ENCODE results near the gene BRINP3.

- TF ChIP-seq CTCF (IDR thresholded peaks at IDR 0.05 in 4 of 5, conservative IDR thresholded peaks at IDR 0.05 in 1 of 5) (no peak), POLR2A (IDR thresholded peaks at IDR 0.05) (no peak)
Measured at GRCh38 chr1:190455631-190456030, 22.0 kb downstream of the BRINP3 start.

Measured in gastrocnemius medialis (tissue), 4 donors.